Measurements from ENCODE around the gene MRPL16.

Gene MRPL16

GRCh38 chr11:59769828-59770227 is 40.8 kb downstream of the MRPL16 start:
- no peak for DNase-seq

- no peak for DNase-seq
Observed at GRCh38 chr11:59769111-59769510, 41.5 kb downstream of the MRPL16 start.

DNA sequence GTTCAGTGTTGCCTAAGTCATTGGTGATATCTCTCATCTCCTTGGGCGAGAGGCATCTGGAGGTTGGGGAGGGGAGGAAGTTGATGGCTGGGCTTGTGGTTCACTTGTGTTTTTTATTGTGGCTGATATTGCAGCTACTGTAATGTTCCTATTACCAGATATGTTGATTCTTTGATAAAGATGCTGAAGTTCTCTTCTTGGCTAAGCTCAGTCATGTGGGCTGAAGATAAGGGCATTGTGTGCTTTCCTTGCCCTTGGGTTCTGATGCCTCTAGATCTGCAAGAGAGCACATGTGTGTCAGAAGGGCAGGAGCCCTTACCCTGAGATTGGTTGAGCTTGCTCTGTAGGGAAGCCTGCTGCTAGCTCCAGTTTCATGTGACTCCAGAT is 43.4 kb downstream of the MRPL16 start:
- DNase-seq: no peak

DNA sequence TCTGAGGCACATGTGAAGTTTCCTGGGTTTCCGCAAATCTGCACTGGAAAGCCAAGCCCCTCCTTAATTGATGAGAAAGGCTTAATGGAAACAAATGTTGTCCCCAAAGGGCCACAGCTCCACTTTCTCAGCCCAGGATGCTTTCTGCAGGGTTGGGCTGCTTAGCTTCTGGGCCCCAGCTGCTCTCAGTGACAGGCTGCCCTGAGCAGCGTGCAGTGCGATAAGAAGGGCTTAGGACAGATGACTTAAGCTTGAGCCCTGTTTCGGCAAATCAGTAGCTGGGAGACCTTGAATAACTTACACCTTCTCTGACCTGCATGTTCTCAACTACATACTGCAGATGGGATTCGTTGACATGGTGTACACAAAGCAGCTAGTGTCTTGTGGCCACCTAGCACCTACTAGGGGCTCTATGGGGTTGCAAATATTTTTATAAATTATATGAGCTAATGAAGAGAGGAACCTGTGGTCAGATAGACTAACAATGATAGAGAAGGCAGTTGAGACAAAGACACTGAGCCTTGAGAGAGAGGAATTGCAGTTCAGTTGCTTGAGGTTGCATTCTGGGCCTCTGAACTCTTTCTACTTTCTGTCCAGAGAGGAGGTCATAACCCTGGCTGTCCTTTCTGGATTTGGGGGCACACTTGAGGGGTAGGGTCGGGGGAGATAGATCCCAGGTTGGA is 43.9 kb downstream of the MRPL16 start:
- no peak for DNase-seq

DNA sequence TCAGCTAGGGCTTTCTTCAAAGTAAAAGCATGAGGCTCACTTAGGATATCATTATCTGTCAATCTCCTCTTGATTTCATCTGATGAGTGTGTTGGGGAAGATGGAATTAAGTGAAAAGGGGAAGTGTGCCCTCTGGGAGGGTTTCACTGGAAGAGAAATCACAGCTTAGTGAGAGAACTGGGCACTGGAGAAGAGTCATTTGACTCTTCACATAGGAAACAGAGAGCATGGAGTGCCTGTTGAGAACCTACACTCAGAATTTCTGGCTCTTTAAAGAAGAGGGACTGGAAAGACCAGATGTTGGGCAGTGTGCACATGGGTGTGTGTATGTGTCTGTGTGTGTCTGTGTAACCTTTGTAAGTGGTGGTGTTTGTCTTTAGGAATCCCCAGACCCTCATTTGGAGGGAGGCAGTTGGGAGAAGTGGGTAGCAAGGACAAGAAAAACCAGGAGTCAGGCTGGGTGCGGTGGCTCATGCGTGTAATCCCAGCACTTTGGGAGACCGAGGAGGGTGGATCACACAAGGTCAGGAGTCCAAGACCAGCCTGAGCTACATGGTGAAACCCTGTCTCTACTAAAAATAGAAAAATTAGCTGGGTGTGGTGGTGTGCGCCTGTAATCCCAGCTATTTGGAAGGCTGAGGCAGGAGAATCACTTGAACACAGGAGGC is 45.4 kb downstream of the MRPL16 start:
- DNase-seq: no peak

- DNase-seq: no peak
Observed at GRCh38 chr11:59761993-59762392, 48.6 kb downstream of the MRPL16 start.

DNA sequence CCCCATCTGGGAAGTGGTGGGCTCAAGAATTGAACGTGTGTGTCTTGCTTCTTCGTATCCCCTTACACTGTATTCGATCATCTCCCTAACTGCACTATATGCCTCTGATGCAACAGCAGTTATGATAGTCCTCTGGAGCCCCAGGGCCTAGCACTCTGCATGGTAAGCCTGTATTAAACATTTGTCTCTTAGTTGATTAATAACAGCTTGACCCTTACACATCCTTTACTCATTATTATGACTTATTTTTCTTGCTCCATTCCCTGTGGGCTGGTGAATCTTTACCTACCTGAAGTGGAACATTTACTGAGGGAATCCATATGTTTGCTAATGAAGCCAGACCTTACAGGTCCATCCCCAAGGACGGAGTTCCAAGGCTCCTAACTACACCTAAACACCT is 49.8 kb downstream of the MRPL16 start:
- DNase-seq: no peak

DNA sequence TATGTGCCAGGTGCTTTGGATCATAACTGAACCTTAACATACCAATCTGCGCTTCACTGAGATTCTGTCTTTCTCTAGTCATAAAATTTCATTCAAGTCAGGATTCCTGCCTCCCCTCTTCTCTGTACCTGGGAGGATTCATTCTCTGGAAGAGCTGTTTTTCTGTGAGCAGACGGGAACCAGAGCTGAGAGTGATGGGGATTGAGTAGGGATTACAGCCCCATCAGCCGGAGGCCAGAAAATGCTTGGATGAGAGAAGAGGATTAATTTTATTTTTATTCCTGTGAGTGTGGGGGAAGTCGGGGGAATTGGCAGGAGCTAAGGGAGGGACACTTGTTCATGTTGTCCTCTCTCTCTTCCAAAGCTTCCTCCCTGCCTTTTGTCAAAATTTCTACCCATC is 50.7 kb downstream of the MRPL16 start:
- no peak for DNase-seq

DNA sequence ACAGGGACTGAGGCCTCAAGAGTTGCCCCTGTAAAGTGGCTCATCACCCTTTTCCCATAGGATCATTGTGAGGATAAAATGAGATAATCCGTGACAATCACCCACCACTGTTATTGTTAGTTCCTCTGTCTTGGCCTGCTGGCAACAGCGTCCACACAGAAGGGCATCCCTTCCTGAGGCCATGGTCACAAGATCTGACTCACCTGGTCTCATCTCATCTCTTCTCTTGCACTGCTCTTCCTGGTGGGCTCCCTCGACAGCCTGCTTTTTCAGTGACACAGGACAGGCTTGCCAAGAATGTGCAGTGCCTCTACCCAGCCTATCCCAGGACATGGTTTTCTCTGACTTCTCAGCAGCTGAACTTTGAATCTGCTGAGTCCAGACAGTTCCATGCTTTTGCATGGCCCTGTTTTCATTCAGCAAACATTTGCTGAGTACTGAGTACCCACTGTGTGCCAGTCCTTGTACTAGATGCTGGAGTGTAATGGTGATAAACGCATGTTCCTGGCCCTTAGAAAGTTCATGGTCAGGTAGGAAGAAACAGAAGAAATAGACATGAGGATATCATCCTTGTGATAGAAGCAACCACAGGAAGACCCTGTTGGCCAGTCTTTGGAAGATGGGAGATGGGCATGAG is 52.1 kb downstream of the MRPL16 start:
- DNase-seq: no peak

DNA sequence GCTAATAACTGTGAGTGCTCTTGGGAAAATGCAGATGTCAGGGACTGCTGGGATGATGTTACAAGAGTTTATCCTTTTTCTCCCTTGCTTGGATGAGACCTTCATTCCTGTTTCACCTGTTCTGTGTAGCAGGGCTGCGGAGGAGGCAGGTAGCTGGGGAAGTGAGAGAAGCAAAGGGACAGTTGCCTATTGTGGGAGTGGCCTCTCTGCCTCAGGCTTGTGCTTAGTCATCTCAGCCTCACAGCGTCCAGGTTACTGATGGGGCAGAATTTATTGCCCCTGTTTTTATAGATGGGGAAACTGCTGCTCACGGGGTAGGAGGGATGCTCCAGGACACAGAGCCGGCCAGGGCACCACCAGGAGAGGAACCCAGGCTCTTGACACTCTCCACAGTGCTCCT is 53.7 kb downstream of the MRPL16 start:
- DNase-seq: no peak

- no peak for DNase-seq
Observed at GRCh38 chr11:59756558-59756840, 54.1 kb downstream of the MRPL16 start.

Data from NCI-H345 (cell line).